Dermis blood vessel endothelial cell (primary cell): ENCODE data around the gene TMEM91. TPM values are rescaled to one million over a fixed set of nuclear protein-coding genes. Genes with fewer than 3 reads are reported as not detected.
"Not testable (repeated sequence)": the region's sequence is repeated elsewhere in the genome, so short reads cannot be mapped to it uniquely, and the experiment has no call there.

ENCODE experiments used
- DNase-seq: peaks from one replicate; pipeline ENCODE4 v3.0.0; 2010
- total RNA-seq: library from RNA; depleted of rRNA; stranded (reverse); fragments of >200 nt; gene quantifications from 2 replicates; pipeline ENCODE4 v1.2.3, GENCODE V29; 2014

Gene TMEM91
- total RNA-seq, 1 donor from 2014 or later = 9.2 TPM

DNA sequence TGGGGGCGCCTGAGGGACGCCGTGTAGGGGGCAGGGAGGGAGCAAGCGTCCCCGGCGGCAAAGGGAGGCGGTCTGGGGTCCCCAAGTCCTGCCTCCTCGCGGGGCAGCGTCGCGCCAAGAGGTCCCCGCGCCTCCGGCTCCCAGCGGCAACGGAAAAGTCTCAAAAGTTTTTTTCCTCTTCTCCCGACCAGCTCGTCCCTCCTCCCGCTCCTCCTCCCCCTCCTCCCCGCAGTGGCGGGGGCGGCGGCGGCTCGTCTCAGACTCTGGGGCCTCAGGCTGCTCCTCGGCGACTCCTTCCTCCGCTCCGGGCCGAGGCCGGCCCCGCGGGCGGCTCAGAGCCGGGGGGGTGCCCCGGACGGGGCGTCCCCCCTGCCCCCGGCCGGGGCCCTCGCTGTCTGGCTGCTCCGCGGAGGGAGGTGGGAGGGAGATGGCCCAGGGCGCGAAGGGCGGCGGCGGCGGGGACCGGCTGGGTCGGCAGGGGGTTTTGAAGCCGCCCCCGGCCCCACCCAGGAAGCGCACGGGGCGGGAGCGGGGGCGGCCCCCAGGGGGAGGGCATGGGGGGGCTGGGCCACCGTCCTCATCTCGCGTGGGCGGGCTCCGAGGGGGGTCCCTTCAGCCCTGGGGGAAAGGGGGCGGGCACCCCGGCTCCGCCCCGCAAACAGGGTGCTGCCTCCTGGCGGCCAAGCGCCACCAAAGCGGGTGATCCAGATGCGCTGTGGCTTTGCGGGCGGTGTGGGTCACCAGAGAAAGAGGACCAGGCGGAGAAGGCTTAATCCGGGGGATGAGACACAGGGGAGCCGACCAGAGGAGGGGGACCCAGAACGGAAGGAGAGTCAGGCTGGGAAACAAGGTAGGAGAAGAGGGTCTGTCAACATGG lies 22.6 kb upstream of the TMEM91 start, which contains the start of gene TGFB1:
TSS of gene TGFB1 (minus strand) at position 457 of the 877 bp plus-strand sequence. CDS start 878 bp downstream, outside the sequence.
- peak; percentile 87 for DNase-seq

DNA sequence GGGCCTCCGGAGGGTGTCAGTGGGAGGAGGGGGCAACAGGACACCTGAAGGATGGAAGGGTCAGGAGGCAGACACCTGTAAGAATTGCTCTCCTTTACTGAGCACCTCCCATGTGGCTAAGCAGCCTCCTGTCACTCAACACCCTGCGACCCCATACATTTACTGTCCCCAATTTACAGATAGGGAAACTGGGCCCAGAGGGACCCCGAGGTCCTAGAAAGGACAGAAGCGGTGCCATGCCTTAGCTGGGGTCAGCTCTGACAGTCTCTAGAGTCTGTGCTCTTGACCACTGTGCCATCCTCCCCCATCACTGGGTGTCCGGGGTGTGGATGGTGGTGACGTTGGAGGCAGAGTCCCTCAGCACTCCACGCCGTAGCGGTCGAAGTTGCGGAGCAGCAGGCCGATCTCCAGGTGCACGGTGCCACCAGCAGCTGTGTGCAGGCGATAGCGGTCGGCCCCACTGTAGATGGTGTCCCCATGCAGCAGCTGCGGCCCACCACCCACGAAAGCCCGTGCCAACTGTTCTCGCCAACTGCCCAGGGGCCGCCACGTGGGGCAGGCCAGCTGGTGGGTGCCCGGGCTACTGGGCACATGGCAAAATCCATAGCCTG lies 21.9 kb upstream of the TMEM91 start:
- DNase-seq = no peak

DNA sequence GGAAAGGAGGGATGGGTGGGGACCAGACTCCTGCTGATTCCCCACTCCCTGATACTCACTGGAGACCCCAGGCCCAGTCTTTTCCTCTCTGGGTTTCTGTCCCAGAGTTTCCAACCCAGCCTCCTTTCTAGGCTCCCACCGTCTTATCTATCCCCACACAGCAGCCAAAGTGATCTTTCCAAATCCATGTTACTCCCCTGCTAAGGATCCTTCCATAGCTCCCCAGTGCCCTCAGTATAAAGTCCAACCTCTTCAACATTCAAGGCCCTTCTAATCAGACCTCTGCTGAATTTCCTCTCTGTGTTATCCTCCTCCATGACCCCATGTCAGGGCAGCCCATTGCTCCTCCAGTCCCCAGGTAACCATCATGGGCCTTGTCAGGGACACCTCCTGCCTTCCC lies 21.3 kb upstream of the TMEM91 start:
- DNase-seq = no peak

DNA sequence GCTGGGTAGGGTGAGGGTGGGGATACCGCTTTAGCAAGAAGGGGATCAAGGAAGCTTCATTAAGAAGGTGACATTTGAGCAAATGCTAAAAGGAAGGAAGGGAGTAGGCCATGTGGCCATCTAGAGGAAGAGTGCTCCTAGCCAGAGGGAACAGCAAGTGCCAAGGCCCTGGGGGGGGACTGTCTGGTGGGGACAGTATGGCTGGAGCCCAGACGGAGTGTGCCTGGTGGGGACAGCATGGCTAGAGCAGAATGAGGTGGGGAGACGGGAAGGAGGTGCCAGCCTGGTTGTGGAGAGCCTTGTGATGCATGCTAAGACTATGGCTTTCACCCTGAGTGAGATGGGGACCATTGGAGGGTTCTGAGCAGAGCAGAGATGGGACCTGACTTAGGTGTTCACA lies 20.5 kb upstream of the TMEM91 start:
- DNase-seq = no peak

DNA sequence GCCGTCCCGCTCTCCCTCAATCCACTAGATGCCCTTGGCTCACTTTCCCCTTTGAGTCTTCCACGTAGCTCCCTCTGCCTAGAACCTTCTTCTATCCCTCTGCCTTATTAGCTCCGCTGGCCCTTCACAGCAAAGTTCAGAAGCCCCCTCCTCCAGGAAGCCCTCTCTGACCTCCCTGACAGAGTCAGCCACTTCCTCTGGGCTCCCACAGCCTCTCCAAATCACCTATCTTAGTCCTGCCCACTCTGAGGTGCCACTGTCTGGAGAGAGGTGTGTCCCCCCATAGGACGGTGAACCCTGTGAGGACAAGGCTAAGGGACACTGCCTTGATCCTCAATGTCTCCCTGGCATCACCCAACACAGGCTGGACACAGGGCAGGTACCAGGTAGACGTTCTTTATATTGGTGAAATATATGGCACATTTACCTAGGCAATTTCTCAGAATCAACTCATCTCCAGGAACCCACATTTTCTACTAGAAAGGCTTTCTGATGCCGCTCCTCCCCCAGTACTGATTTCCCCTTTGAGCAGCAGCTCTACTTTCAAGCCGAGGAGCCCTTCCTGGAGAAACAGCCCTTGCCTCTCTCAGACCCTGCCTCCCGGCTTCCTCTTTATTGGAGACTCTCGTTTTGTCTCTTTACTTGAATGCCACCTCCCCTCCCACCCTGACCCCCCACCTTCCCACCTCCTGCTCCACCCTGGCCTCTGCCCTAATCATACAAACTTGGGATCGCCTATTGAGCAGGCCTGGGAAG lies 19.2 kb upstream of the TMEM91 start:
- no peak for DNase-seq

DNA sequence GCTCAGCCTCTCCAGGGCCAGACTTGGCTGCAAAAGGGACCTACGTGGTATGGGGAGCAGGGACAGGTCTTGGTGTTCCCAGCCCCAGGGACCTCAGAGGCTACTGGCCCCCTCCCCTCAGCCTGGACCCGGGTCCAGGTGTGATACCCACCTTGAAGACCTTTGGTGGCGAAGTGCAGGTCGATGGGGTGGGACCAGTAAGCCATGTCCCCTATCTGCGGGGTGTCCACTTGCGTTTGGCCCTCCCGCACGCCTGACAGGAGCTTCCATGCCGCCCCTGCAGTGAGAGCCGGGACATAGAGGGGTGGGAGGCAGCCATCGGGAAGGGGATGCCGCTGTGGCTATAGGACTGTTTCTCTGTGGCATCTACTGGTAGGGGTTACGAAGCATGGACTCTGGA lies 18.6 kb upstream of the TMEM91 start:
- no peak for DNase-seq

DNA sequence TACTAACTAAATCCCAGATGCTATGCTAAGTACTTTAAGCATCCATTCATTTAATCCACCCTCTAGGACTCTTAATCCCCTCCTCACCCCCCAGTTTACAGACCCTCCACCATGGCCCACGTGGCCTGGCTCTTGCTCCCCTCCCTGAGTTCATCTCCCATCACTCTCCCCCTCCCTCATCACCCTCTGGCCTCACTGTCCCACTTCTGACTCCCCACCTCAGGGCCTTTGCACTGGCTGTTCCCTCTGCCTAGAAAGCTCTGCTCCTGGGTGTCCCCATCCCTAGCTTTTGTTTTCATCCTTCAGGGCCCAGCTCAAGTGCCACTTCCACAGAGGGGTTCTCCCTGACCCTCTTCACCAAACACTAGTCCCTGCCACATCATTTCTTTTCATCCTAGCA lies 16.6 kb upstream of the TMEM91 start:
- DNase-seq = no peak

DNA sequence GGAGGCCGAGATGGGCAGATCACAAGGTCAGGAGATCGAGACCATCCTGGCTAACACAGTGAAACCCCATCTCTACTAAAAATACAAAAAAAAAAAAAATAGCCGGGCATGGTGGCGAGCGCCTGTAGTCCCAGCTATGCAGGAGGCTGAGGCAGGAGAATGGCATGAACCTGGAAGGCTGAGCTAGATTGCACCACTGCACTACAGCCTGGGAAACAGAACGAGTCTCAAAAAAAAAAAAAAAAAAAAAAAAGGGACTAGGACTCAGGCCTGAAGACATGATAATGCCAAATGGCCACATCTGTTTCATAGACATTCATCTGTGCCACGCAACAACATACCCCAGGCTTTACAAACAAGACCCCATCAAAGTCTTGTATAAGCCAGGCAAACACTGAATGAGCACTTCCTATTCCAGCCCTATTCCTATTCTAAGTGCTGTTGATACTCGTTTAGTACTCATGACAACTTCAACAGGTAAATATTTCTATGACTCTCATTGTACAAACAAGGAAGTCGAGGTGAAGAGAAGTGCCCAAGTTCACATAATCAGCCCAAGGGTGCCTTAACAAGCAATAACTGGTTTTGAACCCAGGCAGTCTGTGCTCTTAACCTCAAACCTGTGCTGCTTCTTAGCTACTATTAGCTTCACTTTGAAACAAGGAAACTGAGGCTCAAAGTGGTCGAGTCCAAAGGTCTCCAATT lies 14.0 kb upstream of the TMEM91 start:
- DNase-seq = no peak

DNA sequence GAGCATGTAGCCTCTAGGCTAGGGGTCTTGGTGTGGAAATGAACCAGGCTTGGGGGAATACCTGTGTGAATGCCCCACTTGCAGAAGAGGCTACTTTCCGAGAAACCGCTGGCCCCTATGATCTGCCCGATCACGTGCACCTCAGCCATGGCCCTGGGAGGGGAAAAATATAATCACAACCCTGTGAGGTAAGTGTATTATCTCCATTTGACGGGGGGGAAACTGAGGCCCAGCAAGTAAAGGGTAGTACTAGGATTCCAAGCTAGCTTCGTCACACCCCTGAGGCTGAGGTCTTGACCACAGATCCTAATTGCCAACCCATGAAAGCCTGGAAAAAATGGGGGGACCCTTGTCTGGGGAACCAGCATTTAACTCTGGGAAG lies 13.0 kb upstream of the TMEM91 start:
- DNase-seq = no peak

DNA sequence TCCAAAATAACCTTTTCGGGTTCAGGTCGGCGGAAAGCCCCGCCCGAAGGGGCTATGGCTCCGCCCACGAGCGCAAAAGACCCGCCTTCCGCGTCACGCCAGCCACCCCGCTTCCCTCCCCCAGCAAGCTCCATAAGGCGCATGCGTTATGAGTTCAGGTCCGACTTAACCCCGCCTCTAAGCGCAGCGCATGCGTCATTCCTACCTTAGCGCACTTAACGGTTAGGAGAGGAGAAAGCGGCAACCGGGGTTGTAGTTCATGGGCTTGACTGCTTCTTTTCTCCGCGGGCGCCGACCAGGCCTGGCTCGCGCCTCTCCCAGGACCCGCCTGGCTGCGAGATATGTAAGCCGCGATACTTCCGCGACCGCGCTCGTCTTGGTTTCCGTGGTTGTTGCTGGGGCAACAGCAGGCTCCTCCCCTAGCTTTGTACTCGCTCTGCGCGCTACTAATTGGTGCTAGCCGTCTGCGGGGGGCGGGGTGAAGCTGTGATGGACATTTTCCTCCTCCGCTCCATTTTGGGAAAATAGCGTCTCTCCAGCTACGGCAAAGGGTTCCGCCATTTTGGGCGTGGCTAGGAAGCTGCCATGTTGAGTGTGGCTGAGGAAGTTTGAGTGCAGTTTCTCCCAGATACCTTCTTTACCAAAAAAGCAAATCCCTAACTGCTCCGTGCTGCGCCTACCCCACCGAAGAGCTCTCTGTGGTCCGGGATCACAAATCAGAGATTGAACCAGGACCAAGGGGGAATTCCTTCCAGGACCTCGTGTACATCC lies 12.4 kb upstream of the TMEM91 start, which contains the start of gene B9D2:
TSS of gene B9D2 (minus strand) at position 397 of the 771 bp plus-strand sequence. CDS start 630 bp downstream, outside the sequence.
- peak; percentile 99 for DNase-seq

DNA sequence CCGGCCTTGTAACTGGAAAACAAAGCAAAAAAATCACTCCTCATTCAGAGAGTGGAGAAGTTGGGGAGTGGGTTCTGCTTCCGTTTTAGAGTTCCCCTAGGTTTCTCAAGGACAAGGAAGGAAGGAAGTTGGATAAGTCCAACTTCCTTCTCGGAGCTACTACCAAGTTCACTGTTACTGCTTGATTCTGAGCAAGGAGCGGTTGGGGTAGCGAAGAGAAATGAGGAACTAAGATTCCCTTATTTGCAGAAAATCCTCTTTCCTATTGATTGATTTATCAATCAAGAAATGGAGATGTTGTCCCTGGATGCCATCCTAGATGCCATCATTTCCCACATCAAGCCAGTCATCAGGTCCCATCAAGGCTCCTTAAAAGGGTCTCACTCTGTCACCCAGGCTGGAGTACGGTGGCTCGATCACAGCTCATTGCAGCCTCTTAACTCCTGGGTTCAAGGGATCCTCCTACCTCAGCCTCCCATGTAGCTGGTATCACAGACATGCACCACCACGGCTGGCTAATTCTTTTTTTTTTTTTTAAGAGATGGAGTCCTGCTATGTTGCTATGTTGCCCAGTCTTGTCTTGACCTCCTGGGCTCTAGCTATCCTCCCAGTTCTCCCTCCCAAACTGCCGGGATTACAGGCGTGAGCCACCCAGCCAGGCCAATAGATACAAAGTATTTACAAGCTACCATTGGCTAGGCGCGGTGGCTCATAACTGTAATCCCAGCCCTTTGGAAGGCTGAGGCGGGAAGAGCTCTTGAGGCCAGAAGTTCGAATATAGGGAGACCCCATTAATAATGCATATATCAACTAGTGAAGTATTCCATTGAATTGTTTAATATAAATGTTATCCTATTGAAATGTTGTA lies 11.6 kb upstream of the TMEM91 start:
- no peak for DNase-seq

DNA sequence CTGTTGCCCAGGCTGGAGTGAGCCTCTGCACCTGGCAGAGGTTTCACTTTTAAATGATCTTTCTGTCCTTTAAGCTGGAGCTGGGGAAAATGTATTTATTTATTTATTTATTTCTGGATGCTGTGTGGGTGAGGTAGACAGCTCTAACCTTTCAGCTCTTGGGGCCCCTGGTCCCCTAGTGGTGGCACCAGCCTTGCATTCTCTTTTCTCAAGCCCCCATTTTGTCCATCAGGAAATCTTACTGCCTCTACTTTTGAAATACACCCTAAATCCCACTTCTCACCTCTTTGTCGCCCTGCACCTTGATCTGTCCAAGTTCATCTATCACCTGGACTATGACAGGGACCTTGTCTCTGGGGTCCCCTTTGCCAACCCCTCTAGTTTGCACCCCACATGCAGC lies 10.2 kb upstream of the TMEM91 start:
- peak; percentile 27 for DNase-seq

DNA sequence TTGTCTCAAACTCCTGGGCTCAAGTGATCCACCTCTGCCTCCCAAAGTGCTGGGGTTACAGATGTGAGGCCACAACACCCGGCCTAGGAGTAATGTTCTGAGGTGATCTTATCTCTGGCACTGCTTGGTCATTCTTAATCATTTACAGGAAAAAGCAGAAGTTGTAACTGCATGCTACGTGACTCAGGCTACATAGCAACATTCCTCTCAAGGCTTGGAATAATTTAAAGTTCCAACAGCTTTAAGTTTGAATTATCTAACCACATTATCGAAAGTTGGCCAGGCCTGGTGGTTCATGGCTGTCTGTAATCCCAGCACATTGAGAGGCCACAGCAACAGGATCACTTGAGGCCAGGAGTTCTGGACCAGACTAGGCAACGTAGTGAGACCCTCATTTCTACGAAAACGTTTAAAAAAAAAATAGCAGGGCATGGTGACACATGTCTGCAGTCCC lies 8.5 kb upstream of the TMEM91 start:
- DNase-seq = peak; percentile 80

DNA sequence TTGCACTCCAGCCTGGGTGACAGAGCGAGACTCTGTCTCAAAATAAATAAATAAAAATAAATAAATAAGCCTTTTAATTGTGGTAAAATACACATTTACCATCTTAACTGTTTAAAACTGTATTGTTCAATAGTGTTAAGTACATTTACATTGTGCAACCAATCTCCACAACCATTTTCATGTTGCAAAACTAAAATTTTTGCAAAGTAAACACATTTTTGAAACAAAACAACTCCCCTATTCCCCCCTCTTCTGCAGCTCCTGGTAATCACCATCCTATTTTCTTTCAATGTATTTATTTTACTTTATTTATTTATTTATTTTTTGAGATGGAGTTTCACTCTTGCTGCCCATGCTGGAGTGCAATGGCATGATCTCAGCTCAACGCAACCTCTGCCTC lies 6.6 kb upstream of the TMEM91 start:
- DNase-seq = no peak

DNA sequence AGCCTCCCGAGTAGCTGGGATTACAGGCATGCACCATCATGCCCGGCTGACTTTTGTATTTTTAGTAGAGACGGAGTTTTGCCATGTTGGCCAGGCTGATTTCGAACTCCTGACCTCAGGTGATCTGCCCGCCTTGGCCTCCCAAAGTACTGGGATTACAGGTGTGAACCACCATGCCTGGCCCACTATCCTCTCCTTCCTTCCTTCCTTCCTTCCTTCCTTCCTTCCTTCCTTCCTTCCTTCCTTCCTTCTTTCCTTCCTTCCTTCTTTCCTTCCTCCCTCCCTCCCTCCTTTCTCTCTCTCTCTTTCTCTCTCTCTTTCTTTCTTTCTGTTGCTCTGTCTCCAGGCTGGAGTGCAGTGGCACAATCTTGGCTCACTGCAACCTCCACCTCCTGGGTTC lies 5.2 kb upstream of the TMEM91 start:
- DNase-seq = not testable (repeated sequence)

DNA sequence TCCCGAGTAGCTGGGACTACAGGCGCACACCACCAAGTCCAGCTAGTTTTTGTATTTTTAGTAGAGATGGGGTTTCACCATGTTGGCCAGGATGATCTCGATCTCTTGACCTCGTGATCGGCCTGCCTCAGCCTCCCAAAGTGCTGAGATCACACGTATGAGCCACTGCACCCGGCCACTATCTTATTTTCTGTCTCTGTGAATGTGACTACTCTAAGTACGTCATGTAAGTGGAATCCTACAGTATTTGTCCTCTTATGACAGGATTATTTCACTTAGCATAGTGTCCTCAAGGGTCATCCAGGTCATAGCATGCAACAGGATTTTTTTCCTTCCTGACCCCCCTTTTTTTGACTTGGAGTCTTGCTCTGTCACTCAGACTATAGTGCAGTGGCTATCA lies 4.8 kb upstream of the TMEM91 start:
- no peak for DNase-seq

DNA sequence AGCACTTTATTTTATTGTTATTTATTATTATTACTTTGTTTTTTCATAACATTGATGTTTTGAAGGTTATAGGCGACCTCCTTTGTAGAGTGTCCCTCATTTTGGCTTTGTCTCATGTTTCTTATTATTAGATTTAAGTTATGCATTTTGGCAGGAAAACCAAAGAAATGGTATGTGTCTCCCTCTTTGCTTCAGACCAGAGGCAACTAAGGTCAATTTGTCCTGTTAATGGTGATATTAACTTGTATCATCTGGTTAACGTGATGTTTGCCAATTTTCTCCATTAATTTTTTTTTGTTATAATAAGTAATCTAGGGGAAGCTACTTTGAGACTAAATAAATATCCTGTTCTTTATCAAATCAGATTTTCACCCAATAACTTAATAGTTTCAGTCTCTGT lies 3.8 kb upstream of the TMEM91 start:
- DNase-seq = no peak

DNA sequence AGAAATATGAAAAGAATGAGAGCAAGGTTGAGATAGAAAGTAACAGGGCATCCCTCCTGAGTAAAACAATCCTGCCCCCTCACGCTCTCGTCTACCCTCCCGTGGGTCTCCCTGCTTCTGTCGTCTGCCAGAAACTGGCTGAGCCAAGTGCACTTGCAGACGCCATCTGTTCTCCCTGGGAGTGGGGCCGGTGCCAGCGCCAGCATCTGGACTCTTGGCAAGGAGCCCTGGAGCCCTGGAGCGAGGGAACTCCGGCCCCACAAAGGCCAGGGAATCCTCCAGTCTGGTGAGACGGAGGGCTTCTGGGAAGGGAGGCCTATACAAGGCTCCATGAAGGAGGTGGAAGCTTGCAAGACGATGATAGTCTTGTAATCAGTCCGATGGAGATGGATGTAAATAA lies 2.3 kb upstream of the TMEM91 start:
- DNase-seq = peak; percentile 81

DNA sequence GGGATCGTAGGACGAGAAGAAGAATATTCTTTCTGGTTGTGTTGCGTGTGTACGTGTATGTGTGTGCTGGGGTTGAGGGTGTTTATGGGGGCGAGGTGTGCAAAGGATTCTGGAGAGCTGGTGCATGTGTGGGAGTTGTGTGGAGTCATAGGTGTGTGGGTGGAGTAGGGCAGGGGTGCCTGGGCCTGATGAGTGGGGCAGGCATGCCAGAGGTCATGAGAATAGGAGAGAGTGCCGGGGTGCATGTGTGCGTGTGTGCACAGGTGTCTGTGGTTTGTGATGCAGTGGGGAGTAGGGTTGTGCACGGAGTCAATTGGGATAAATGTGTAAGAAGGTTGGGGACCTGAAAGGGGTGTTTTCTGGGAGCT lies 649 bp downstream of the TMEM91 start:
- DNase-seq = no peak

DNA sequence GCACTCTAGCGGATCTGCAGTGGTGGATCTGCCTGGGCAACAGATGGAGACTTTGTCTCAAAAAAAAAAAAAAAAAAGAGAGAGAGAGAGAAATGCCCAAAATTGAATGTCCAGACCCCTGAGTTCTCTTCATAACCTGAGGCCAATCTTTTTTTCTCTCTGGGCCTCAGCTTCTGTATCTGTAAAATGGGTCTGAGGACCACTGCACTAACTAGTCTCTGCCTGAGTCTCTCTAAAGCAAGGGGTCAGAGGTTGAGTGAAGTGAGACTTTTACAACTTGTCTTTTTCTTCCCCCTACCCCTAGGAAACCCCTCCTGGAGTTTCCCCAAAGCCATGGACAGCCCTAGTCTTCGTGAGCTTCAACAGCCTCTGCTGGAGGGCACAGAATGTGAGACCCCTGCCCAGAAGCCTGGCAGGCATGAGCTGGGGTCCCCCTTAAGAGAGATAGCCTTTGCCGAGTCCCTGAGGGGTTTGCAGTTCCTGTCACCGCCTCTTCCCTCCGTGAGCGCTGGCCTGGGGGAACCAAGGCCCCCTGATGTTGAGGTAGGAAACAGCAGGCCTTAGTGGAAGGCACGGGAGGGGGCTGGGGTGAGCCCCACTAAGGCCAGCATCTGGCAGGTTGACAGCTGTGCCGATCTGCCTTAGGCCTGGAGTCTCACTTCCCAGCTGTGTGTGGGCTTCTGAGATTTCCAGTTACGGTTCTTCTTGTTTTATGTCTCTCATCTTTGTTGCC lies 1.8 kb downstream of the TMEM91 start:
- DNase-seq = no peak
